Liver (tissue), 9 donors: ENCODE results near the gene HDC. TPM values are rescaled to one million over a fixed set of nuclear protein-coding genes. Genes with fewer than 3 reads are reported as not detected.

Experiments
- DNase-seq: peaks from one replicate; pipeline ENCODE4 v3.0.0-alpha.2; 2017; ENCODE audit warnings: low spot score
- H3K27ac ChIP-seq, 2 donors: one replicate each; pipeline ENCODE4 v1.7.0; 2013; ENCODE audit warnings: inconsistent platforms in 2 of 2, low read length in 2 of 2, control low read depth in 1 of 2, low read depth in 1 of 2, mild to moderate bottlenecking in 1 of 2
- H3K27me3 ChIP-seq, 4 donors: one replicate each; pipeline versions ENCODE4 v1.6.1 to v1.7.0; 2013; ENCODE audit warnings: low read length in 3 of 4, inconsistent platforms in 1 of 4, mild to moderate bottlenecking in 1 of 4, moderate library complexity in 1 of 4; ENCODE audit not compliant: control insufficient read depth in 4 of 4, insufficient read depth in 4 of 4
- H3K36me3 ChIP-seq, 4 donors: one replicate each; pipeline versions ENCODE4 v1.6.1 to v1.7.0; 2013; ENCODE audit warnings: low read length in 3 of 4, mild to moderate bottlenecking in 3 of 4, low read depth in 1 of 4, moderate library complexity in 1 of 4; ENCODE audit not compliant: control insufficient read depth in 4 of 4, insufficient read depth in 3 of 4
- H3K4me1 ChIP-seq, 4 donors: one replicate each; pipeline versions ENCODE4 v1.6.1 to v1.7.0; 2013; ENCODE audit warnings: low read length in 3 of 4, mild to moderate bottlenecking in 3 of 4, moderate library complexity in 1 of 4; ENCODE audit not compliant: control insufficient read depth in 4 of 4, insufficient read depth in 4 of 4
- H3K4me3 ChIP-seq, 3 donors: one replicate each; pipeline versions ENCODE4 v1.6.1 to v1.7.0; 2013; ENCODE audit warnings: low read length in 3 of 3, control low read depth in 1 of 3, low read depth in 1 of 3, mild to moderate bottlenecking in 1 of 3
- H3K9ac ChIP-seq, 2 donors: one replicate each; pipeline ENCODE4 v1.7.0; 2013; ENCODE audit warnings: low read length in 2 of 2, mild to moderate bottlenecking in 2 of 2, moderate library complexity in 2 of 2, control low read depth in 1 of 2, low read depth in 1 of 2
- H3K9me3 ChIP-seq, 4 donors: one replicate each; pipeline versions ENCODE4 v1.6.1 to v1.7.0; 2013; ENCODE audit warnings: low read length in 3 of 4; ENCODE audit not compliant: control insufficient read depth in 4 of 4
- EGR1 ChIP-seq, 2 donors: IDR thresholded peaks; 2 replicates each; pipeline ENCODE4 v1.6.1; 2016 to 2018; ENCODE audit warnings: antibody characterized with exemption in 2 of 2, low read depth in 2 of 2
- FOXA2 ChIP-seq: IDR thresholded peaks from 2 replicates; pipeline ENCODE4 v1.6.1; 2016; ENCODE audit warnings: antibody characterized with exemption
- GABPA ChIP-seq, 2 donors: IDR thresholded peaks in 1 of 2; conservative IDR thresholded peaks in 1 of 2; 2 replicates each; pipeline ENCODE4 v1.6.1; 2016; ENCODE audit warnings: antibody characterized with exemption in 2 of 2, mild to moderate bottlenecking in 1 of 2, moderate library complexity in 1 of 2
- HNF4A ChIP-seq, 2 donors: conservative IDR thresholded peaks; 2 replicates each; pipeline ENCODE4 v1.6.1; 2016; ENCODE audit warnings: antibody characterized with exemption in 2 of 2, mild to moderate bottlenecking in 2 of 2
- JUND ChIP-seq, 2 donors: IDR thresholded peaks; 2 replicates each; pipeline ENCODE4 v1.6.1; 2016; ENCODE audit warnings: antibody characterized with exemption in 2 of 2
- MAX ChIP-seq: IDR thresholded peaks from 2 replicates; pipeline ENCODE4 v1.6.1; 2016; ENCODE audit warnings: antibody characterized with exemption
- NR2F2 ChIP-seq: IDR thresholded peaks from 2 replicates; pipeline ENCODE4 v1.6.1; 2016; ENCODE audit warnings: antibody characterized with exemption
- RAD21 ChIP-seq, 2 donors: IDR thresholded peaks; 2 replicates each; pipeline ENCODE4 v1.6.1; 2016; ENCODE audit warnings: antibody characterized with exemption in 2 of 2, mild to moderate bottlenecking in 2 of 2
- REST ChIP-seq: IDR thresholded peaks from 2 replicates; pipeline ENCODE4 v1.6.1; 2016; ENCODE audit warnings: antibody characterized with exemption, mild to moderate bottlenecking
- RXRA ChIP-seq, 2 donors: IDR thresholded peaks; 2 replicates each; pipeline ENCODE4 v1.6.1; 2017 to 2018; ENCODE audit warnings: antibody characterized with exemption in 2 of 2, mild to moderate bottlenecking in 1 of 2
- SP1 ChIP-seq: IDR thresholded peaks from 2 replicates; pipeline ENCODE4 v1.6.1; 2018; ENCODE audit warnings: antibody characterized with exemption, mild to moderate bottlenecking
- TAF1 ChIP-seq: conservative IDR thresholded peaks from 2 replicates; pipeline ENCODE4 v1.6.1; 2016; ENCODE audit warnings: antibody characterized with exemption, mild to moderate bottlenecking
- YY1 ChIP-seq: IDR thresholded peaks from 2 replicates; pipeline ENCODE4 v1.6.1; 2016; ENCODE audit warnings: antibody characterized with exemption, mild to moderate bottlenecking
- WGBS: extraction: QIAGEN DNeasy Blood & Tissue Kit; methylation state at CpG from one replicate; pipeline ENCODE4 v1.1.7; 2013; 5-methylcytosine and 5-hydroxymethylcytosine counted together
- polyA plus RNA-seq, 2 donors: library from polyadenylated mRNA; stranded (reverse) in 1 of 2; unstranded in 1 of 2; fragments of 200-250 nt in 1 of 2; fragments of >200 nt in 1 of 2; fragmentation: Nextera tagmentation in 1 of 2; extraction: Ambion mirVana in 1 of 2; gene quantifications; one replicate each; pipeline versions ENCODE4 v1.2.1 to v1.2.3, GENCODE V29; 2013 to 2015
- total RNA-seq, 2 donors: library from RNA; depleted of rRNA; stranded (reverse); fragments of >200 nt; gene quantifications; one replicate each; pipeline ENCODE4 v1.2.3, GENCODE V29; 2014
- TF ChIP-seq, protein P1 (sequence below): fragments of 150-350 bp; IDR thresholded peaks from 2 replicates; pipeline ENCODE4 v1.5.1; 2017; ENCODE audit warnings: improper control_type of control experiment, low read depth, low read length; ENCODE audit not compliant: missing input control
- TF ChIP-seq, protein P2 (sequence below): IDR thresholded peaks from 2 replicates; pipeline ENCODE4 v1.6.1; 2016; ENCODE audit warnings: antibody characterized with exemption
- TF ChIP-seq, protein P3 (sequence below): IDR thresholded peaks from 2 replicates; pipeline ENCODE4 v1.6.1; 2016; ENCODE audit warnings: antibody characterized with exemption
- donor health status: healthy.
- donor health status: healthy.
- donor health status: healthy.
- donor health status: healthy.
- donor health status: healthy.

The HDC gene
- total and polyA plus RNA-seq, 4 donors, result 0.07 to 3.0 (median 0.78) TPM

- Histone ChIP-seq H3K36me3 (peaks cover 0 to 17% (median 13%) of the 10 kb centered on the region in 4 donors), H3K9me3 (no peaks in the 10 kb centered on the region), H3K27me3 (no peaks in the 10 kb centered on the region), H3K27ac (no peak overlapping the region), H3K9ac (no peak overlapping the region), H3K4me3 (no peak overlapping the region), H3K4me1 (no peaks in the 10 kb centered on the region)
- no peak for DNase-seq
- WGBS, result 89% methylated on average over 1 of the region's 1 CpG
- TF ChIP-seq EGR1 (IDR thresholded peaks at IDR 0.05; ENCODE audit: low read depth in 2 of 2) (no peak), YY1 (no peak), FOXA2 (no peak), JUND (IDR thresholded peaks at IDR 0.05) (no peak), SP1 (no peak), TAF1 (no peak), RAD21 (IDR thresholded peaks at IDR 0.05) (no peak), MAX (no peak)
- TF ChIP-seq, protein P1, sequence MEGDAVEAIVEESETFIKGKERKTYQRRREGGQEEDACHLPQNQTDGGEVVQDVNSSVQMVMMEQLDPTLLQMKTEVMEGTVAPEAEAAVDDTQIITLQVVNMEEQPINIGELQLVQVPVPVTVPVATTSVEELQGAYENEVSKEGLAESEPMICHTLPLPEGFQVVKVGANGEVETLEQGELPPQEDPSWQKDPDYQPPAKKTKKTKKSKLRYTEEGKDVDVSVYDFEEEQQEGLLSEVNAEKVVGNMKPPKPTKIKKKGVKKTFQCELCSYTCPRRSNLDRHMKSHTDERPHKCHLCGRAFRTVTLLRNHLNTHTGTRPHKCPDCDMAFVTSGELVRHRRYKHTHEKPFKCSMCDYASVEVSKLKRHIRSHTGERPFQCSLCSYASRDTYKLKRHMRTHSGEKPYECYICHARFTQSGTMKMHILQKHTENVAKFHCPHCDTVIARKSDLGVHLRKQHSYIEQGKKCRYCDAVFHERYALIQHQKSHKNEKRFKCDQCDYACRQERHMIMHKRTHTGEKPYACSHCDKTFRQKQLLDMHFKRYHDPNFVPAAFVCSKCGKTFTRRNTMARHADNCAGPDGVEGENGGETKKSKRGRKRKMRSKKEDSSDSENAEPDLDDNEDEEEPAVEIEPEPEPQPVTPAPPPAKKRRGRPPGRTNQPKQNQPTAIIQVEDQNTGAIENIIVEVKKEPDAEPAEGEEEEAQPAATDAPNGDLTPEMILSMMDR, result no peak
- TF ChIP-seq, protein P2, sequence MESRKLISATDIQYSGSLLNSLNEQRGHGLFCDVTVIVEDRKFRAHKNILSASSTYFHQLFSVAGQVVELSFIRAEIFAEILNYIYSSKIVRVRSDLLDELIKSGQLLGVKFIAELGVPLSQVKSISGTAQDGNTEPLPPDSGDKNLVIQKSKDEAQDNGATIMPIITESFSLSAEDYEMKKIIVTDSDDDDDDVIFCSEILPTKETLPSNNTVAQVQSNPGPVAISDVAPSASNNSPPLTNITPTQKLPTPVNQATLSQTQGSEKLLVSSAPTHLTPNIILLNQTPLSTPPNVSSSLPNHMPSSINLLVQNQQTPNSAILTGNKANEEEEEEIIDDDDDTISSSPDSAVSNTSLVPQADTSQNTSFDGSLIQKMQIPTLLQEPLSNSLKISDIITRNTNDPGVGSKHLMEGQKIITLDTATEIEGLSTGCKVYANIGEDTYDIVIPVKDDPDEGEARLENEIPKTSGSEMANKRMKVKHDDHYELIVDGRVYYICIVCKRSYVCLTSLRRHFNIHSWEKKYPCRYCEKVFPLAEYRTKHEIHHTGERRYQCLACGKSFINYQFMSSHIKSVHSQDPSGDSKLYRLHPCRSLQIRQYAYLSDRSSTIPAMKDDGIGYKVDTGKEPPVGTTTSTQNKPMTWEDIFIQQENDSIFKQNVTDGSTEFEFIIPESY, result no peak
These were observed 46.8 kb downstream of the HDC start for GRCh38 chr15:50218691-50219090.

DNA sequence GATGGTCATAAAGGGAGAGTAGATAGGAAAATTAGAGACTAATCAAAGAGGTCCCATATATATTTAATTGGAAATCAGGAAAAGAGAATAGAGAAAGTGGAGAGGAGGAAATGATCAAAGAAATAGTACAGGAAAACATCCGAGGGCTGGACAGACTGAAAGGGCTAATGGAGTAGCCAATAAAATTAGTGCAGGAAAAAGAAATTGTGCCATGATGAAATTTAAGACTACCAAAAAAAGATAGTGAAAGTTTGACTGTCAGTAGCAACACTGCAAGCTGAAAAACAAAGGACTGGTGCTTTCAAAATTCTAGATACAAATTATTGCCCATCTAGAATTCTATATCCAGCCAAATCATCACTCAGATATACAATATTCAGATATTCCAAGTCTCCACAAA, 47.2 kb downstream of the HDC start:
- Histone ChIP-seq H3K27ac (no peak overlapping the region), H3K4me3 (no peak overlapping the region), H3K9me3 (no peaks in the 10 kb centered on the region), H3K36me3 (peaks cover 0 to 15% (median 9%) of the 10 kb centered on the region in 4 donors), H3K27me3 (no peaks in the 10 kb centered on the region), H3K4me1 (no peaks in the 10 kb centered on the region), H3K9ac (no peak overlapping the region)
- 71% methylated on average over 1 of the region's 1 CpG for WGBS
- DNase-seq, result no peak
- no peak for TF ChIP-seq YY1
- TF ChIP-seq SP1, result no peak
- no peak for TF ChIP-seq MAX
- no peak for TF ChIP-seq EGR1 (IDR thresholded peaks at IDR 0.05; ENCODE audit: low read depth in 2 of 2)
- TF ChIP-seq HNF4A (conservative IDR thresholded peaks at IDR 0.05), result no peak
- no peak for TF ChIP-seq TAF1
- no peak for TF ChIP-seq NR2F2
- TF ChIP-seq, protein P3, sequence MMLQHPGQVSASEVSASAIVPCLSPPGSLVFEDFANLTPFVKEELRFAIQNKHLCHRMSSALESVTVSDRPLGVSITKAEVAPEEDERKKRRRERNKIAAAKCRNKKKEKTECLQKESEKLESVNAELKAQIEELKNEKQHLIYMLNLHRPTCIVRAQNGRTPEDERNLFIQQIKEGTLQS, result no peak
- TF ChIP-seq, protein P1, result no peak
- TF ChIP-seq RXRA (IDR thresholded peaks at IDR 0.05), result no peak
- TF ChIP-seq REST, result no peak
- no peak for TF ChIP-seq RAD21 (IDR thresholded peaks at IDR 0.05)
- TF ChIP-seq JUND (IDR thresholded peaks at IDR 0.05), result no peak
- TF ChIP-seq, protein P2, result no peak
- TF ChIP-seq GABPA (IDR thresholded peaks at IDR 0.05 in 1 of 2, conservative IDR thresholded peaks at IDR 0.05 in 1 of 2), result no peak
